A673 (cell line): ENCODE data around the gene IL1RAPL1. TPM values are rescaled to one million over a fixed set of nuclear protein-coding genes. Genes with fewer than 3 reads are reported as not detected.

ENCODE experiments used
- BruUV-seq: library from RNA; stranded (reverse); fragments of 400-500 nt; replicated peaks from 2 replicates; lab custom pipeline; 2021; lab: Mats Ljungman, UMichigan
- CTCF ChIA-PET: fragments of 300-600 bp; sonication (Branson Sonifier 250); formaldehyde crosslinking; loops from one replicate; lab custom pipeline; 2022; ENCODE audit warnings: antibody characterized with exemption; lab: Charles Lee
- POLR2A ChIA-PET: fragments of 300-600 bp; sonication (Branson Sonifier 250); formaldehyde crosslinking; loops from one replicate; lab custom pipeline; 2022; ENCODE audit warnings: antibody characterized with exemption; ENCODE audit not compliant: low non-redundant PET; lab: Charles Lee
- DNase-seq: peaks from one replicate; pipeline ENCODE4 v3.0.0-alpha.2; 2015; ENCODE audit warnings: low spot score
- H3K27ac ChIP-seq: fragments of 200-600 bp; sonication (generic); 2 replicates; pipeline ENCODE4 v1.5.1; 2016; ENCODE audit warnings: mixed run types, low read depth, mild to moderate bottlenecking, mixed read lengths, antibody characterized with exemption, low read length; ENCODE audit not compliant: poor library complexity, severe bottlenecking
- H3K27me3 ChIP-seq: fragments of 200-600 bp; sonication (generic); replicated peaks from 2 replicates; pipeline ENCODE4 v1.6.1; 2017; ENCODE audit warnings: mixed run types, low read depth, mild to moderate bottlenecking, mixed read lengths, antibody characterized with exemption, low read length; ENCODE audit not compliant: insufficient read depth, poor library complexity
- H3K36me3 ChIP-seq: fragments of 200-600 bp; sonication (generic); 2 replicates; pipeline ENCODE4 v1.6.1; 2016; ENCODE audit warnings: mixed run types, mild to moderate bottlenecking, mixed read lengths, antibody characterized with exemption, low read length; ENCODE audit not compliant: insufficient read depth, poor library complexity, severe bottlenecking
- H3K4me1 ChIP-seq: fragments of 200-600 bp; sonication (generic); 2 replicates; pipeline ENCODE4 v1.6.1; 2017; ENCODE audit warnings: mixed run types, mild to moderate bottlenecking, mixed read lengths, antibody characterized with exemption, low read length; ENCODE audit not compliant: insufficient read depth, poor library complexity, severe bottlenecking
- H3K4me3 ChIP-seq: fragments of 200-600 bp; sonication (generic); 2 replicates; pipeline ENCODE4 v1.5.1; 2016; ENCODE audit warnings: low read depth, mixed run types, mild to moderate bottlenecking, mixed read lengths, low read length; ENCODE audit not compliant: poor library complexity, severe bottlenecking
- H3K9me3 ChIP-seq: fragments of 200-600 bp; sonication (generic); 2 replicates; pipeline ENCODE4 v1.6.1; 2016; ENCODE audit warnings: mixed run types, low read depth, mild to moderate bottlenecking, mixed read lengths, antibody characterized with exemption, low read length; ENCODE audit not compliant: poor library complexity, severe bottlenecking
- EZH2 ChIP-seq: fragments of 200-600 bp; sonication (generic); IDR thresholded peaks from 2 replicates; pipeline ENCODE4 v1.6.1; 2017; ENCODE audit warnings: borderline replicate concordance, low read depth, mild to moderate bottlenecking, mixed read lengths, antibody characterized with exemption, low read length; ENCODE audit not compliant: poor library complexity, severe bottlenecking
- intact Hi-C: fragments of 100-400 bp; cut with micrococcal nuclease; formaldehyde crosslinking; loops from one replicate; pipeline ENCODE4 v1.10.0; 2022; ENCODE audit not compliant: unreplicated experiment
- total RNA-seq: library from RNA; stranded (reverse); gene quantifications from 2 replicates; pipeline ENCODE4 v1.2.3, GENCODE V29; 2021
- TF ChIP-seq, protein P1 (sequence below): fragments of 300-800, 200-600 bp; sonication (generic); conservative IDR thresholded peaks from 2 replicates; pipeline ENCODE4 v1.5.1; 2017; ENCODE audit warnings: low read depth, mild to moderate bottlenecking, antibody characterized with exemption, low read length, moderate library complexity, mixed read lengths

IL1RAPL1 gene
- total RNA-seq, 1 experiment from 2014 or later: 0.21 TPM

GRCh38 chrX:29797156-29797555 lies 1209.9 kb downstream of the IL1RAPL1 start:
- H3K27me3 ChIP-seq: peaks cover 21% of the 10 kb centered on the region
- H3K4me3 ChIP-seq: no peak overlapping the region
- intact Hi-C loops: no loop called here
- no peaks in the 10 kb centered on the region for H3K9me3 ChIP-seq
- CTCF ChIA-PET: no interaction called here
- H3K27ac ChIP-seq: no peak overlapping the region
- no TSS peak for BruUV-seq
- POLR2A ChIA-PET: no interaction called here
- no peak for DNase-seq
- H3K4me1 ChIP-seq: peaks cover 5% of the 10 kb centered on the region
- TF ChIP-seq, protein P1, sequence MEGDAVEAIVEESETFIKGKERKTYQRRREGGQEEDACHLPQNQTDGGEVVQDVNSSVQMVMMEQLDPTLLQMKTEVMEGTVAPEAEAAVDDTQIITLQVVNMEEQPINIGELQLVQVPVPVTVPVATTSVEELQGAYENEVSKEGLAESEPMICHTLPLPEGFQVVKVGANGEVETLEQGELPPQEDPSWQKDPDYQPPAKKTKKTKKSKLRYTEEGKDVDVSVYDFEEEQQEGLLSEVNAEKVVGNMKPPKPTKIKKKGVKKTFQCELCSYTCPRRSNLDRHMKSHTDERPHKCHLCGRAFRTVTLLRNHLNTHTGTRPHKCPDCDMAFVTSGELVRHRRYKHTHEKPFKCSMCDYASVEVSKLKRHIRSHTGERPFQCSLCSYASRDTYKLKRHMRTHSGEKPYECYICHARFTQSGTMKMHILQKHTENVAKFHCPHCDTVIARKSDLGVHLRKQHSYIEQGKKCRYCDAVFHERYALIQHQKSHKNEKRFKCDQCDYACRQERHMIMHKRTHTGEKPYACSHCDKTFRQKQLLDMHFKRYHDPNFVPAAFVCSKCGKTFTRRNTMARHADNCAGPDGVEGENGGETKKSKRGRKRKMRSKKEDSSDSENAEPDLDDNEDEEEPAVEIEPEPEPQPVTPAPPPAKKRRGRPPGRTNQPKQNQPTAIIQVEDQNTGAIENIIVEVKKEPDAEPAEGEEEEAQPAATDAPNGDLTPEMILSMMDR: no peak
- TF ChIP-seq EZH2: no peak
- no peaks in the 10 kb centered on the region for H3K36me3 ChIP-seq

- no TSS peak for BruUV-seq
- POLR2A ChIA-PET: interaction anchor here (0.6 kb wide), 1 partner anchor 385 kb away, joined by 4 read pairs; no protein-coding TSS in a partner anchor
- no peaks in the 10 kb centered on the region for H3K36me3 ChIP-seq
- peaks cover 5% of the 10 kb centered on the region for H3K4me1 ChIP-seq
- TF ChIP-seq EZH2: no peak
- TF ChIP-seq, protein P1: no peak
- CTCF ChIA-PET: no interaction called here
- intact Hi-C loops: no loop called here
- no peak overlapping the region for H3K27ac ChIP-seq
- H3K9me3 ChIP-seq: no peaks in the 10 kb centered on the region
- H3K27me3 ChIP-seq: peaks cover 10% of the 10 kb centered on the region
- peak; percentile 28 for DNase-seq
- H3K4me3 ChIP-seq: no peak overlapping the region
Observed at GRCh38 chrX:29798469-29798868, 1211.2 kb downstream of the IL1RAPL1 start.

DNA sequence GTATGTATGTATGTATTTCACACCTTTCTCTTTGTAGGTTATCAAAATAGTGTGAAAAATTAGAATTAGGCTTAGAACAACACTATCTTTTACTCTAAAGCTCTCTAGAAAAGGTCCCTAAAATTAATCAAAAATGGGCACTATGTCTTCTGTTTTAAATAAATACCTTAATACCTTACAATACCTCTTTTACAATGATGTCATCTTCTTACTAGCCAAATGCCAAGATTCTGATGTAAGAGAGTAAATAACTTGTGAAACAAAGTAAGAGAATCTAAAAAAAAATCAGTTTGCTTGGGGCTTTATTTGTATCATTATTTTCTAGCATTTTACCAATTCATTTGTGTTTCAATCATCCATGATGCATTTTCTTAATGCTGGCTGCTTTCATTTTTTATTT lies 1225.9 kb downstream of the IL1RAPL1 start:
- Histone ChIP-seq H3K27ac (no peak overlapping the region), H3K4me3 (no peak overlapping the region), H3K36me3 (no peaks in the 10 kb centered on the region), H3K9me3 (no peaks in the 10 kb centered on the region), H3K27me3 (peaks cover 9% of the 10 kb centered on the region), H3K4me1 (peaks cover 6% of the 10 kb centered on the region)
- BruUV-seq: no TSS peak
- TF ChIP-seq, protein P1: no peak
- TF ChIP-seq EZH2: no peak
- DNase-seq: peak; percentile 7
- intact Hi-C loops: no loop called here
- ChIA-PET POLR2A (no interaction called here), CTCF (no interaction called here)
